H1 (cell line): ENCODE results near the gene POLE. TPM values are rescaled to one million over a fixed set of nuclear protein-coding genes. Genes with fewer than 3 reads are reported as not detected.

ENCODE experiments used
- CTCF ChIA-PET: fragments of 300-600 bp; sonication (Branson Sonifier 250); formaldehyde crosslinking; loops from one replicate; lab custom pipeline; 2021; ENCODE audit not compliant: partially characterized antibody; lab: Charles Lee
- POLR2A ChIA-PET: fragments of 300-600 bp; sonication (Branson Sonifier 250); formaldehyde crosslinking; loops from one replicate; lab custom pipeline; 2021; ENCODE audit warnings: inconsistent platforms; ENCODE audit not compliant: partially characterized antibody; lab: Charles Lee
- DNase-seq, 2 experiments: peaks; one replicate each; pipeline versions ENCODE4 v3.0.0 to v3.0.0-alpha.2; 2010 to 2022; ENCODE audit warnings: low spot score in 2 of 2, low read depth in 1 of 2, mixed read lengths in 1 of 2
- FAIRE-seq: peaks from 2 replicates; lab custom pipeline; 2011; peaks lifted over from hg19 to GRCh38; lab: Jason Lieb, UNC
- H2AFZ ChIP-seq: 2 replicates; pipeline ENCODE4 v1.8.1; 2012; ENCODE audit warnings: low read length, inconsistent platforms
- H2AK5ac ChIP-seq: 2 replicates; pipeline ENCODE4 v1.6.1; 2013; ENCODE audit warnings: low read depth, low read length
- H2BK120ac ChIP-seq: replicated peaks from 2 replicates; pipeline ENCODE3; 2013; ENCODE audit warnings: low read depth, low read length, inconsistent platforms
- H2BK12ac ChIP-seq: 2 replicates; pipeline ENCODE4 v1.6.1; 2013; ENCODE audit warnings: low read depth, low read length
- H2BK15ac ChIP-seq: 2 replicates; pipeline ENCODE4 v1.6.1; 2013; ENCODE audit warnings: low read length
- H2BK20ac ChIP-seq: 2 replicates; pipeline ENCODE4 v1.6.1; 2013; ENCODE audit warnings: low read length
- H2BK5ac ChIP-seq: 2 replicates; pipeline ENCODE4 v1.6.1; 2013; ENCODE audit warnings: low read depth, low read length
- H3K14ac ChIP-seq: 2 replicates; pipeline ENCODE4 v1.6.1; 2013; ENCODE audit warnings: inconsistent platforms; ENCODE audit not compliant: insufficient read length
- H3K18ac ChIP-seq: 2 replicates; pipeline ENCODE4 v1.6.1; 2013; ENCODE audit warnings: low read length; ENCODE audit errors: extremely low read depth
- H3K23ac ChIP-seq: 2 replicates; pipeline ENCODE4 v1.6.1; 2013; ENCODE audit warnings: inconsistent platforms; ENCODE audit not compliant: insufficient read length
- H3K23me2 ChIP-seq: 2 replicates; pipeline ENCODE4 v1.6.1; 2013; ENCODE audit warnings: low read depth, low read length
- H3K27ac ChIP-seq: 2 replicates; pipeline ENCODE4 v1.6.1; 2011; ENCODE audit warnings: low read depth, low read length, inconsistent platforms
- H3K27me3 ChIP-seq, 4 experiments: replicated peaks in 1 of 4; 1 replicate in 1 of 4; 2 replicates in 3 of 4; pipeline versions ENCODE4 v1.6.1 to v1.8.1; 2011 to 2013; ENCODE audit warnings: low read length in 3 of 4, mild to moderate bottlenecking in 3 of 4, inconsistent platforms in 2 of 4, mixed read lengths in 2 of 4, moderate library complexity in 1 of 4; ENCODE audit not compliant: control insufficient read depth in 3 of 4, insufficient read depth in 3 of 4; ENCODE audit errors: extremely low read depth in 1 of 4
- H3K36me3 ChIP-seq, 4 experiments: 2 replicates each; pipeline versions ENCODE4 v1.6.1 to v1.8.1; 2011 to 2013; ENCODE audit warnings: mild to moderate bottlenecking in 4 of 4, low read length in 3 of 4, moderate library complexity in 2 of 4, control low read depth in 1 of 4, inconsistent platforms in 1 of 4; ENCODE audit not compliant: insufficient read depth in 4 of 4, control insufficient read depth in 2 of 4
- H3K4ac ChIP-seq: replicated peaks from 2 replicates; pipeline ENCODE3; 2013; ENCODE audit warnings: low read length, low read depth, mixed read lengths, inconsistent platforms; ENCODE audit not compliant: insufficient read length
- H3K4me1 ChIP-seq, 4 experiments: replicated peaks in 1 of 4; 1 replicate in 1 of 4; 2 replicates in 3 of 4; pipeline versions ENCODE4 v1.6.1 to v1.8.1; 2011 to 2013; ENCODE audit warnings: low read length in 3 of 4, inconsistent platforms in 2 of 4, mixed read lengths in 1 of 4; ENCODE audit not compliant: insufficient read depth in 4 of 4, control insufficient read depth in 3 of 4
- H3K4me2 ChIP-seq, 2 experiments: 2 replicates each; pipeline versions ENCODE4 v1.6.1 to v1.8.1; 2011 to 2013; ENCODE audit warnings: low read depth in 2 of 2, low read length in 2 of 2, control low read depth in 1 of 2, inconsistent platforms in 1 of 2, mild to moderate bottlenecking in 1 of 2; ENCODE audit not compliant: insufficient read depth in 1 of 2
- H3K4me3 ChIP-seq, 4 experiments: fragments of 200-600, 300-600 bp in 1 of 4; sonication (generic), shearing (Covaris generic), sonication (Bioruptor Twin) in 1 of 4; 2 replicates each; pipeline versions ENCODE4 v1.5.1 to v1.8.1; 2011 to 2016; ENCODE audit warnings: low read length in 4 of 4, low read depth in 3 of 4, control low read depth in 2 of 4, inconsistent platforms in 2 of 4, mild to moderate bottlenecking in 2 of 4, mixed read lengths in 1 of 4, moderate library complexity in 1 of 4; ENCODE audit not compliant: insufficient read depth in 2 of 4; ENCODE audit errors: extremely low read depth in 1 of 4
- H3K56ac ChIP-seq: replicated peaks from 2 replicates; pipeline ENCODE3; 2013; ENCODE audit warnings: low read depth, mild to moderate bottlenecking, mixed read lengths, low read length, inconsistent platforms; ENCODE audit not compliant: insufficient read length
- H3K79me1 ChIP-seq: 2 replicates; pipeline ENCODE4 v1.6.1; 2013; ENCODE audit warnings: low read depth, low read length, control low read depth
- H3K79me2 ChIP-seq, 2 experiments: 2 replicates each; pipeline versions ENCODE4 v1.6.1 to v1.8.1; 2012 to 2013; ENCODE audit warnings: low read length in 2 of 2, mild to moderate bottlenecking in 2 of 2, inconsistent platforms in 1 of 2; ENCODE audit not compliant: insufficient read depth in 2 of 2, control insufficient read depth in 1 of 2
- H3K9ac ChIP-seq, 4 experiments: replicated peaks in 1 of 4; 1 replicate in 1 of 4; 2 replicates in 3 of 4; pipeline versions ENCODE4 v1.6.1 to v1.8.1; 2011 to 2013; ENCODE audit warnings: low read depth in 3 of 4, low read length in 3 of 4, control low read depth in 2 of 4, mild to moderate bottlenecking in 2 of 4, moderate library complexity in 2 of 4, inconsistent platforms in 1 of 4; ENCODE audit errors: extremely low read depth in 1 of 4
- H3K9me3 ChIP-seq, 2 experiments: 2 replicates each; pipeline versions ENCODE4 v1.6.1 to v1.8.1; 2012 to 2013; ENCODE audit warnings: mild to moderate bottlenecking in 2 of 2, moderate library complexity in 2 of 2, control low read depth in 1 of 2, inconsistent platforms in 1 of 2, low read depth in 1 of 2, low read length in 1 of 2, mixed read lengths in 1 of 2; ENCODE audit not compliant: insufficient read depth in 2 of 2
- H4K20me1 ChIP-seq, 2 experiments: replicated peaks in 1 of 2; 2 replicates each; pipeline versions ENCODE3 to v1.8.1; 2011 to 2013; ENCODE audit warnings: inconsistent platforms in 2 of 2, low read length in 2 of 2, mild to moderate bottlenecking in 1 of 2; ENCODE audit not compliant: insufficient read depth in 2 of 2, control insufficient read depth in 1 of 2
- H4K5ac ChIP-seq: 2 replicates; pipeline ENCODE4 v1.6.1; 2013; ENCODE audit warnings: low read length, low read depth, mixed read lengths, inconsistent platforms; ENCODE audit not compliant: insufficient read length
- H4K8ac ChIP-seq: 2 replicates; pipeline ENCODE4 v1.8.0; 2013; ENCODE audit warnings: mild to moderate bottlenecking, moderate library complexity, low read length, inconsistent platforms; ENCODE audit not compliant: insufficient read depth; ENCODE audit errors: extremely low read depth
- H4K91ac ChIP-seq: replicated peaks from 2 replicates; pipeline ENCODE3; 2013; ENCODE audit warnings: low read length, mixed read lengths, inconsistent platforms; ENCODE audit not compliant: insufficient read length
- CBX5 ChIP-seq: fragments of 300-800, 300-1000 bp; sonication (generic); IDR thresholded peaks from 2 replicates; pipeline ENCODE4 v1.7.1; 2016; ENCODE audit warnings: antibody characterized with exemption, low read length, low read depth
- HDAC2 ChIP-seq, 2 experiments: fragments of 300-600 bp in 1 of 2; sonication (generic) in 1 of 2; IDR thresholded peaks; 2 replicates each; pipeline ENCODE4 v1.6.1; 2011 to 2012; ENCODE audit warnings: low read depth in 2 of 2, low read length in 2 of 2, mild to moderate bottlenecking in 2 of 2, moderate library complexity in 2 of 2, borderline replicate concordance in 1 of 2, inconsistent platforms in 1 of 2
- SUZ12 ChIP-seq: fragments of 200-600 bp; sonication (generic); IDR thresholded peaks from 2 replicates; pipeline ENCODE4 v1.6.1; 2012; ENCODE audit warnings: mild to moderate bottlenecking, inconsistent platforms, low read length, moderate library complexity, mixed read lengths
- TAF1 ChIP-seq: IDR thresholded peaks from 2 replicates; pipeline ENCODE4 v1.6.1; 2011; ENCODE audit warnings: mild to moderate bottlenecking, low read depth, low read length
- WGBS, 2 experiments: shearing (Covaris generic) in 1 of 2; methylation state at CpG; one replicate each; pipeline versions ENCODE4 v1.1.6 to v1.1.7; 2013 to 2015; ENCODE audit warnings: low lambda C conversion rate in 2 of 2, mixed read lengths in 2 of 2, inconsistent platforms in 1 of 2, low coverage in 1 of 2, missing lambda C conversion rate in 1 of 2; ENCODE audit not compliant: insufficient replicate concordance in 2 of 2, insufficient coverage in 1 of 2, insufficient read length in 1 of 2; ENCODE audit errors: extremely low coverage in 1 of 2, missing lambda C conversion rate in 1 of 2; 5-methylcytosine and 5-hydroxymethylcytosine counted together
- polyA plus RNA-seq, 7 experiments: library from polyadenylated mRNA; depleted of rRNA in 3 of 7; stranded (reverse) in 5 of 7; unstranded in 2 of 7; fragments of >200 nt in 5 of 7; fragments of 200-250 nt in 2 of 7; gene quantifications; 1 replicate in 5 of 7; 2 replicates in 1 of 7; 4 replicates in 1 of 7; pipeline versions ENCODE4 v1.2.1 to v1.2.3, GENCODE V29; 2011 to 2013; ENCODE audit warnings: missing spikeins in 2 of 7, mixed read lengths in 2 of 7
- total RNA-seq: library from RNA; stranded (reverse); fragmentation: NEBNext Ultra II Directional; extraction: Animal tissue kit (Norgen Biotek cat#: 25700); gene quantifications from 2 replicates; pipeline ENCODE4 v1.2.1, GENCODE V29; 2021

Gene POLE
- total and polyA plus RNA-seq, 2 of the 8 experiments (the other 6 are each of a cell fraction or from before 2014, with no cell fraction given) = 59.7 to 115 TPM

DNA sequence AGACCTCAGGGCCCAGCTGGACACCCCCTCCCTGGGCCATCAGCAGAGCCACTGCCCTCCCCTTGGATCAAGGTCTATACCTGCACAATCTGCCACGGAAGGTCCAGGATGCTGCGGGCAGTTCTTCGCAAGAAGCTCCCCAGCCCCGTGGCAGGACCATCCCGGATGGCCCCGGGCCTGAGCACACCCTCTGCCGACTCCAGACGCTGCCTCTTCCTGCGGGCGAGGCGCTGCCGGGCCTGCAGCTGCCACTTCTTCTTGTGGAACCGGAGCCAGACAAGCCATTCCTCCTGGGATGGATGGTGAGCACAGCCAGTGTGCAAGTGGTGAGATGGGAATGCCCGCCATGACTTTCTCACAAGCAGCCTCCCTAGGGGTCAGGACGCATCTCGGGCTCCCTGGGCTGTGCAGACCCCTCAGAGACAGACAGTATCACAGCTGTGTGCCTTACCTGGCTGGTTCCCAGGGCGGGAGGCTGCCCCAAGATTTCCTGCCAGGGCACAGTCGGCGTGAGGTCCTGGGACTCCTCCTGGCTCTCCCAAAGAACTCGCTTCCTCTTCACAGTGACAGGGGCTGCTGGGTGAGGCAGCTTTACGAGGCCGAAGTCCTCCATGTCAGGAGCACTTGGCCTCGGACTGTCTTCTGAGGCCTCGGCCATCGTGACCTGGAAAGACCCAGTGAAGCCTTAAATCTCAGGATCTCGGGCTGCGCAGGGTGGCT, 37.8 kb downstream of the POLE start:
- no peaks in the 10 kb centered on the region for H3K27me3 ChIP-seq
- H2BK5ac ChIP-seq = no peak overlapping the region
- no peak overlapping the region for H2AFZ ChIP-seq
- FAIRE-seq = no peak
- no peak overlapping the region for H4K91ac ChIP-seq
- H3K9me3 ChIP-seq = no peaks in the 10 kb centered on the region
- no peak overlapping the region for H3K23ac ChIP-seq
- H3K36me3 ChIP-seq = peaks cover 22 to 59% (median 51%) of the 10 kb centered on the region in 4 experiments
- H2BK20ac ChIP-seq = no peak overlapping the region
- no peaks in the 10 kb centered on the region for H3K4me1 ChIP-seq
- no peak overlapping the region for H3K14ac ChIP-seq
- H2BK120ac ChIP-seq = no peak overlapping the region
- WGBS, 2 experiments = 94% methylated on average over 26 of the region's 27 CpGs; no CpG with 5 or more reads in 1 of the 2 experiments
- no peak overlapping the region for H3K56ac ChIP-seq
- H2BK12ac ChIP-seq = no peak overlapping the region
- H3K27ac ChIP-seq = no peak overlapping the region
- H3K23me2 ChIP-seq = no peaks in the 10 kb centered on the region
- POLR2A ChIA-PET = interaction anchor here (0.9 to 1.2 kb wide), 2 partner anchors 27 to 28 kb away, joined by 3 read pairs; no protein-coding TSS in a partner anchor
- CTCF ChIA-PET = interaction anchor here (1.1 to 8.0 kb wide), 2 partner anchors 13 to 23 kb away, joined by 3 to 61 read pairs; no protein-coding TSS in a partner anchor
- H3K4ac ChIP-seq = no peak overlapping the region
- H3K79me2 ChIP-seq = no peaks in the 10 kb centered on the region
- H3K79me1 ChIP-seq = no peaks in the 10 kb centered on the region
- H3K4me3 ChIP-seq = no peak overlapping the region
- no peak overlapping the region for H2BK15ac ChIP-seq
- no peak overlapping the region for H3K18ac ChIP-seq
- H4K8ac ChIP-seq = no peak overlapping the region
- no peak overlapping the region for H4K5ac ChIP-seq
- TF ChIP-seq TAF1 (no peak), HDAC2 (IDR thresholded peaks at IDR 0.05; ENCODE audit: borderline replicate concordance in 1 of 2, low read depth in 2 of 2, low read length in 2 of 2) (no peak), SUZ12 (no peak), CBX5 (no peak)
- peaks cover 0 to 10% of the 10 kb centered on the region in 2 experiments for H4K20me1 ChIP-seq
- no peak overlapping the region for H3K4me2 ChIP-seq
- no peak for DNase-seq
- no peak overlapping the region for H2AK5ac ChIP-seq
- no peak overlapping the region for H3K9ac ChIP-seq
